Kidney epithelial cell (primary cell): ENCODE data around the gene B3GALNT1. TPM values are rescaled to one million over a fixed set of nuclear protein-coding genes. Genes with fewer than 3 reads are reported as not detected.

ENCODE experiments used
- DNase-seq: peaks from one replicate; pipeline ENCODE4 v3.0.0-alpha.2; 2010; ENCODE audit warnings: low read depth
- H3K27me3 ChIP-seq: 2 replicates; pipeline ENCODE4 v1.6.0; 2011; ENCODE audit warnings: low read length; ENCODE audit not compliant: control insufficient read depth, insufficient read depth
- H3K36me3 ChIP-seq: 2 replicates; pipeline ENCODE4 v1.5.1; 2011; ENCODE audit warnings: low read length; ENCODE audit not compliant: control insufficient read depth, insufficient read depth
- H3K4me3 ChIP-seq: 2 replicates; pipeline ENCODE4 v1.5.1; 2011; ENCODE audit warnings: low read depth, mild to moderate bottlenecking, control low read depth, low read length
- total RNA-seq: library from RNA; depleted of rRNA; stranded (reverse); fragments of >200 nt; gene quantifications from 2 replicates; pipeline ENCODE4 v1.2.3, GENCODE V29; 2015
- TF ChIP-seq, protein P1 (sequence below): IDR thresholded peaks from 2 replicates; pipeline ENCODE4 v1.5.1; 2011; ENCODE audit warnings: mild to moderate bottlenecking, moderate library complexity, low read length, control low read depth, inconsistent platforms; ENCODE audit not compliant: insufficient read depth, poor library complexity, severe bottlenecking

The B3GALNT1 gene
- total RNA-seq, 1 donor from 2014 or later: 29.0 TPM

GRCh38 chr3:161067335-161067734 lies 37.8 kb downstream of the B3GALNT1 start:
- Histone ChIP-seq H3K36me3 (no peaks in the 10 kb centered on the region), H3K27me3 (no peaks in the 10 kb centered on the region)
- no peak for DNase-seq

DNA sequence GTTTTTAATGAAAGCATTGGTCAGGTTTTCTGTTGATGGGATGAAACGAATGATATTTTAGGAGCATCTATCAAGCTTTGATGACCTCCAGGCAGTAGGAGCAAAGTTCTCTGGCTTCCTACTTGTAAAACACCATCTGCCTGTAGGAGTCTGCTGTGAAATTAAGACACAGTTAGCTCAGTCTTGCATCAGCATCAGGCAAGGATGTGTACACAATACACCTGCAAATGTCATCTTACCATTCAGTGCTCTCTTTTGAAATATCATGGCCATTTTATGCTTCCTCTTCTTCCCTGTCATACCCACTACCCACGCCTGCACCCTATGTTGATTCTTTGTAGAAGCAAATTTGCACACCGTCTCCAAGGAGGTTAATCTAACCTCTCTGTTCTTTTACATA lies 38.2 kb downstream of the B3GALNT1 start:
- no peak for DNase-seq
- TF ChIP-seq, protein P1, sequence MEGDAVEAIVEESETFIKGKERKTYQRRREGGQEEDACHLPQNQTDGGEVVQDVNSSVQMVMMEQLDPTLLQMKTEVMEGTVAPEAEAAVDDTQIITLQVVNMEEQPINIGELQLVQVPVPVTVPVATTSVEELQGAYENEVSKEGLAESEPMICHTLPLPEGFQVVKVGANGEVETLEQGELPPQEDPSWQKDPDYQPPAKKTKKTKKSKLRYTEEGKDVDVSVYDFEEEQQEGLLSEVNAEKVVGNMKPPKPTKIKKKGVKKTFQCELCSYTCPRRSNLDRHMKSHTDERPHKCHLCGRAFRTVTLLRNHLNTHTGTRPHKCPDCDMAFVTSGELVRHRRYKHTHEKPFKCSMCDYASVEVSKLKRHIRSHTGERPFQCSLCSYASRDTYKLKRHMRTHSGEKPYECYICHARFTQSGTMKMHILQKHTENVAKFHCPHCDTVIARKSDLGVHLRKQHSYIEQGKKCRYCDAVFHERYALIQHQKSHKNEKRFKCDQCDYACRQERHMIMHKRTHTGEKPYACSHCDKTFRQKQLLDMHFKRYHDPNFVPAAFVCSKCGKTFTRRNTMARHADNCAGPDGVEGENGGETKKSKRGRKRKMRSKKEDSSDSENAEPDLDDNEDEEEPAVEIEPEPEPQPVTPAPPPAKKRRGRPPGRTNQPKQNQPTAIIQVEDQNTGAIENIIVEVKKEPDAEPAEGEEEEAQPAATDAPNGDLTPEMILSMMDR: no peak
- no peaks in the 10 kb centered on the region for H3K36me3 ChIP-seq

More at GRCh38 chr3:161067335-161067734, 37.8 kb downstream of the B3GALNT1 start:
- TF ChIP-seq, protein P1: no peak
- no peak overlapping the region for H3K4me3 ChIP-seq

GRCh38 chr3:161064413-161064812 lies 40.7 kb downstream of the B3GALNT1 start:
- TF ChIP-seq, protein P1: no peak
- H3K4me3 ChIP-seq: no peak overlapping the region
- H3K36me3 ChIP-seq: no peaks in the 10 kb centered on the region
- H3K27me3 ChIP-seq: no peaks in the 10 kb centered on the region
- DNase-seq: no peak

More for the DNA sequence above, 38.2 kb downstream of the B3GALNT1 start:
- H3K27me3 ChIP-seq: no peaks in the 10 kb centered on the region
- no peak overlapping the region for H3K4me3 ChIP-seq

DNA sequence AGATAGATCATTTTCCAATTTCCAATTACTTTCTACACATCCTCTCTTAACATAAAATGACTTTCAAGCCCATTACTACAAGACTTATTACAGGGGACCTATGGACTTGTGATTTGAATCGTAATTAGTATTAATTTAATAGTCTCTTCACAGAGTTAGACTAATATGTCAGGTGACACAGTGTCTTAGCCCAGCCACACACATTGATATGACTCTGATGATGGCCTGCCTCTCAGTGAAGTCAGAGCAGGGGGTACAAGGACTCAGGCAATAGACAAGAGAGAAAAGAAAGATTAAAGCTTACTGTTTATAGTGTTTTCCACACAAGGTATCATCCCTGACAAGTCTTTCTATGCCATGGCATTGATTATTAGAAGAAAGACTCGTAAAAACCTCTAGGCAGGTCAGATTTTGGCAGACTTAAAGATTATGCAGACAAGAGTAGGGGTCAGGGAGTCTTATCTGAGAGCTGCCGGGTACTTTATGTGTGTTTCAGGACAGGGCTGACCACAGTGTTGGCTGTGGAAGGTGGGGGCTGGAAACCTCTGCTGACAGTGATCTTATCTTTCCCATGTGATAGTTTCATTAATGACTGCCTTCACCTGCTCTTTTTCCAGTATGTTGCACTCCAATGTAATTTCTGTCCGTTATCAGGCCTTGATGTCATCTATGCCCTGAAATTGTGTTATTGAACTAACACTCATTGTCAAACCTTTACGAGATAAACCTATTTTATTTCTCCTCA lies 50.1 kb downstream of the B3GALNT1 start:
- DNase-seq: no peak
- H3K36me3 ChIP-seq: no peaks in the 10 kb centered on the region
- H3K4me3 ChIP-seq: no peak overlapping the region
- H3K27me3 ChIP-seq: no peaks in the 10 kb centered on the region
- TF ChIP-seq, protein P1: no peak

- Histone ChIP-seq H3K36me3 (no peaks in the 10 kb centered on the region), H3K4me3 (no peak overlapping the region), H3K27me3 (no peaks in the 10 kb centered on the region)
- TF ChIP-seq, protein P1: no peak
- DNase-seq: no peak
Measured at GRCh38 chr3:161051856-161052255, 53.3 kb downstream of the B3GALNT1 start.

DNA sequence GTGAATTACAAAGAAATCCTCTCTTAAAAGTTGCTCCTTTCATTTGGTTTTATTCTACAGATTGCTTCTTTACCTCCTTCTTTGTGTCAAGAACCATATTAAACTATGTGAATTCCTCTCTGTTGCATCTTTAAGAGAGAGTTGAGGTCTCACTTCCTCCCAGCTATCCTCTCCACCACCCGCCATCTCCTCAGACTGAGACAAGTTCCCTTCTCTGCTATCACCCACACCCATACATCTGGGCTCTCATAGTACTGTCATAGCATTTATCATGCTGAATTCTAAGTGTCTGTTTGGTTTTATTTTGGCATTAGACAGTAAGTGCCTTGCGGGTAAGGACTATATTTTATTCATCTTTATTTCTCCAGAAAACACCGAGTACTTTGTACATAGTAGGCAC lies 54.2 kb downstream of the B3GALNT1 start:
- Histone ChIP-seq H3K4me3 (no peak overlapping the region), H3K36me3 (no peaks in the 10 kb centered on the region), H3K27me3 (no peaks in the 10 kb centered on the region)
- TF ChIP-seq, protein P1: no peak
- DNase-seq: no peak
